Skin of body (tissue), 2 donors: ENCODE measurements around the gene GORASP1. TPM values are rescaled to one million over a fixed set of nuclear protein-coding genes. Genes with fewer than 3 reads are reported as not detected.

Experiments used
- DNase-seq: peaks from one replicate; lab custom pipeline; 2025; lab: John Stamatoyannopoulos, UW
- total RNA-seq: library from RNA; depleted of rRNA; stranded (reverse); fragments of >200 nt; gene quantifications from one replicate; pipeline ENCODE4 v1.2.3, GENCODE V29; 2014

GORASP1 gene
- total RNA-seq, 1 donor from 2014 or later, result 29.9 TPM

DNA sequence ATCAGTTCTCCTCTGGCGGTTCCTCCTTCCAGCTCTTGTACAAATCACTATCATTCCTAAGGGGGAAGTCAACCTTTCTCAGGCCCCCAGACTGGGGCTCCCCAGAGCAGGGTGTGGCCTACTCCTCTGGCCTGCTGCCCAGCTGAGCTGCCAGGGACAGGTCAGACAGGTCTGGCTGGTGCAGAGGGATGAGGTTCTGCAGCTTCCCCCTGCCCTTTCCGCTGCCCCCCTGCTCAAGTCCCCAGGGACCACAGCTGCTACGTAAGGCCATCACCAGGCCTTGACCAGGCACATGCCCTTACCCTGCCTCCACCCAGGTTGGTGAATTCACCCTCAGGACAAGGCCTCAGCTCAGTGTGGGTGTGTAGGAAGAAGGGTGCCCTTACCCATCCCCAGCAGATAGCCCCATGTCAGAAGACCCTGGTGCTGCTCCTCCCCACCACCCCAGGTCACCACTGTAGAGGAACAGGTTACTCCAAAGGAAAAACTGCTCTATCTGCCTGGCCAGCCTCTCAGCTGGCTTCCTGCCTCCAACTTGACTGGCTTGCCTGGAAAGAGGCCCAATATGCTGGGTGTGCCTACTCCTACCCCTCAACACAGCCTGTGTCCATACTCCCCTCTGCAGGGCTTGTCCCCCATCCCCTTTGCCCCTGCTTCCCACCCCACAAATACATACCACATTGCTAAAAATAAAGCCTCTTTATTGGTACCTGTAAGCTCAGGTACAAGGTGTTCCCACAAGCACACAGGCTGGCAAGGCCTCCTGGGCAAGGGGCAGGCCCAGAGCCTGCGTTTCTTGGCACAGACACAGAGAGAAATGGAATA is 34.0 kb upstream of the GORASP1 start:
- DNase-seq, result peak; percentile 6

DNA sequence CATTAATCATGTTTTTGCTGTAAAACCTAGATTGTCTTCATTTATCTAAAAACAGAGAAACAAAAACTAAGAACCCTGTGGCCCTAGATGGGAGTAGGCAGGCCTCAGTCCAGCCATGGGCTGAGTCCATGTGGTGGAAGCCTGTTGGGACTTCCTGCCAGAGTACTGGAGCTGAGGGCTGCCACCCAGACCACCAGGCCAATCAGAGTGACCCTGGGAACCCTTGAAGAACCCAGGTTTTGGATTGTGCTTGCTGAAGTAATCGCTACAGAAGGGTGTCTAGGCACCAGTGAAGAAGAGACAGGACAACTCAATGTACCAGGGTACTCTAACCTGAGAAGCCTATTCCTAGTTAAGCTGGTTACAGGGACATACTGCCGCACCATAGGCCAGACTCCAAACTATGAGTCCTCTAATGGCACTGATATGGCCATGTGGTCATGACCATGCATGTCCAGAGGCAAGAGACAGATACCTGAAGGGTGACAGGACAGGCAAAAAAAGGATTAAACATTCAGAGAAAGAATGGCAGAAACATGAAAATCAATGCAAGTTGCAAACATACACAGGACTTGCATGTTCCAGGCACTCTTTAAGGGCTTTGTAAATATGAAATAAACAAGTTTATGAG is 33.0 kb upstream of the GORASP1 start:
- DNase-seq, result no peak

DNA sequence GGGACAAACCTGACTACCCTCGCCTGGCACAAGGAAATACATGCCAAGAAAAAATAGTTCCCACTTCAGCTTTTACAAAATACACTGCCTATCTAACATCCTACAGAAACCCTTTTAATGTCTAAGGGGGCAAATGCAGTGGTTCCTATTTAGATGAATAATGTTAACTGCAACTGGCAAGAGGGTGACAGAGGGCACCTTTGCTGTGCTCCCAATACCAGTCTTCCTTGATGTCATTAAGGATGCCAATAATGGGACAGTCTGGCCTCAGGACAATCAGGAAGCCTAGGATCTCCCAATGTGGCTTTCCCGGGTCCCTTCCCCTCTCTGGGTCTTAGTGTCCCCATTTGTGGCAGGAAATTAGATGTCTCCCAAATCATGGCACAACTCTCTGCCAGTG is 32.0 kb upstream of the GORASP1 start:
- DNase-seq, result no peak

DNA sequence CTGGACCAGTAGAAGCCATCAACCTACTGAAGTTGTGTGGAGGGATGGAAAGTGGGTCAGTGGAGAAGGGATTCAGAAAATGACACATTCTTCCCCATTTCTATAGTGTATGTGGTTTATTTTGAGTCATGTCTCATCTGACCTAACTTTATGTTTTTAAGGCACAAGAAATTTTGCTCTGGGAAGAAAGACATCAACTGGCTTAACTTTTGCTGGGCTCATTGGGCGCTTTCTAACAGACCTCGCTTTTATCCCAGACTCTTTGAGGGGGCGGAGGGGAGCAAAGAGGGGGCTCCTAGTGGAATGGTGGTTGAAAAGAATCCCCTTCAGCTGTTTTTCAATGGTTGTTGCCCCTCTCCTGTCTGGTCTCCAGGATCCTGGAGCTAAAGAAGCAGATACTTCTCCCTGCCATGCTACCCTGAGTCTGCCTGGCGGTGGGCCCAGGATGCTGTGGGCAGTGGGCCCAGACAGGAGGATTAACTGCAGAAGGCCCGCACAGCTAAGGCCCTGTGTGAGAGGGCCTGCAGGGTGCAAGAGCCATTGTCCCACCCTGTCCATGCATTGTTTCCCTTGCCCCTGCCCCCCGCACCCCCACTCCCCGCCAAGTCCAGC is 31.5 kb upstream of the GORASP1 start:
- no peak for DNase-seq

DNA sequence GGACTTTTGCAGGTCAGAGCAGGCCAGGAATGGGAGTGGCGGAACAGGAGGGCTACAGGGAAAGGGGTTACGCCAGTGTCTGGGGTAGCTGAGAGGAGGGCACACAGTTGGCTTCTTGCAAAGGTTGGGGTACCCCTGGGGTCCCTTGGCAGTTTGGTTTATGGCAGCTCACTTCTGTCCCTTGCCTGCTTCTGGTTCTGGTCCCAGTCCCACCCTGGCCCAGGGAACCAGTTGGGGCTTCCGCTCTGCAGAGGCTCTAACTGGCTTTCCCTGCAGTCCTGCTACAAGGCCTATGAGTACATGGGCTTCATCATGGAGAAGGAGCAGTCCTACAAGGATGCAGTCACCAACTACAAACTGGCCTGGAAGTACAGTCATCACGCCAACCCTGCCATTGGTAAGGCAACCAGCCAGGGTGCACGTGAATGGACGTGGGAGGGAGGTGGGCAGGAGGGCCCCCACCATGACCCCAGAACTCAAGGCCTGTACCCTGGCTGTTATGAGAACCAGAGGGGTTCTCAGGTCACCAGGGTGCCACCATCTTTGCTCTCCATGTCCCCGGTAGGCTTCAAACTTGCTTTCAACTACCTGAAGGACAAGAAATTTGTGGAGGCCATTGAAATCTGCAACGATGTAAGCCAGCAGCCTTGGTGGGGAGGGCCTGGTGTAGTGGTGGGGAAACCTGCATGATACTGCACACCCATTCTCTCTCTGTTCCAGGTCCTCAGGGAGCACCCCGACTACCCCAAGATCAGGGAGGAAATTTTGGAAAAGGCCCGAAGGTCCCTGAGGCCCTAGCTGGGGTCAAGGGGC is 30.8 kb upstream of the GORASP1 start:
- DNase-seq, result no peak

DNA sequence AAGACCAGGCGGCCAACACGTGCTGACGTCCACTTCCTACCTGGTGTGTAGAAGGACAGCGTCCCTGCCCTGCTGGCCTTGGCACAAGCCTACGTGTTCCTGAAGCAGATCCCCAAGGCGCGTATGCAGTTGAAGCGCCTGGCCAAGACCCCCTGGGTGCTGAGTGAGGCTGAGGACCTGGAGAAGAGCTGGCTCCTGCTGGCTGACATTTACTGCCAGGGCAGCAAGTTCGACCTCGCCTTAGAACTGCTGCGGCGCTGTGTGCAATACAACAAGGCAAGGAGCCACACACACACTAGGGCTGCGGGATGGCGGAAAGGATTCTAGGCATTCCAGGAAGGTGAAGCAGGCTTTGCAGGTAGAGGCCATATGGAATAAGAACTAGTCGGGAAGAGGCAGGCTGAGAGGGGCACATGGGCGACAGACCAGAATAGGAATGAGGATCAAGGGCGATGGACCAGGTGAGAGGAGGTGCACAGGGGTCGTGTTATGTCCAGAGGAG is 30.1 kb upstream of the GORASP1 start:
- no peak for DNase-seq

DNA sequence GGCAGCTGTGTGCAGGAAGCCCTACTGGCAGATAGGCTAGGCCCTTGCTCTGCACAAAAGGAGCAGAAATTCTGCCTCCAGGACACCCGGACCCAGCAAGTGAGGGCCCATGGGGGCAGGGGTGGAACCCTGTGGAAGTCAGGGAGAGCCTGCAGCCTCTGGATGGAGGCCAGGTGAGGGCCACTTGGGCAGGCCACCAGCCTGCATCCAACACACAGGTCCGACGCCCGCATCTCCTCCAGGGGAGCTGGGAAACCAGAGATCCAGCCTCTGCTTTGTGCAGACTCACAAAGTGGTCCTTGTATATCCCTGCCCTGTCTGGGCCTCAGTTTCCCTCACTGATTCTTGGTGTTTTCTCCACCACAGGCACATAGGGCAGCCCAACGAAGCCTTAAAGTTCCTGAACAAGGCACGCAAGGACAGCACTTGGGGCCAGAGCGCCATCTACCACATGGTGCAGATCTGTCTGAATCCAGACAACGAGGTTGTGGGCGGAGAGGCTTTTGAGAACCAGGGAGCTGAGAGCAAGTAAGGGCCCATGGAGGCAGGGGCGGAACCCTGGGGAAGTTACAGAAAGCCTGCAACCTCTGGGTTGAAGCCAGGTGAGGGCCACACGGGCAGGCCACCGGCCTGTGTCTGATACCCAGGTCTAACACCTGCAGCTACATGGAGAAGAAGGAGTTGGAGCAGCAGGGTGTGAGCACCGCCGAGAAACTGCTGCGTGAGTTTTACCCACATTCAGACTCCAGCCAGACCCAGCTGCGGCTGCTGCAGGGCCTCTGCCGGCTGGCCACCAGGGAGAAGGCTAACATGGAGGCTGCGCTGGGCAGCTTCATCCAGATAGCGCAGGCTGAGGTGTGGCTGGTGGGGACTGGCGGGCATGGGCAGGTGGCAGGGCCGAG is 29.4 kb upstream of the GORASP1 start:
- DNase-seq, result no peak

DNA sequence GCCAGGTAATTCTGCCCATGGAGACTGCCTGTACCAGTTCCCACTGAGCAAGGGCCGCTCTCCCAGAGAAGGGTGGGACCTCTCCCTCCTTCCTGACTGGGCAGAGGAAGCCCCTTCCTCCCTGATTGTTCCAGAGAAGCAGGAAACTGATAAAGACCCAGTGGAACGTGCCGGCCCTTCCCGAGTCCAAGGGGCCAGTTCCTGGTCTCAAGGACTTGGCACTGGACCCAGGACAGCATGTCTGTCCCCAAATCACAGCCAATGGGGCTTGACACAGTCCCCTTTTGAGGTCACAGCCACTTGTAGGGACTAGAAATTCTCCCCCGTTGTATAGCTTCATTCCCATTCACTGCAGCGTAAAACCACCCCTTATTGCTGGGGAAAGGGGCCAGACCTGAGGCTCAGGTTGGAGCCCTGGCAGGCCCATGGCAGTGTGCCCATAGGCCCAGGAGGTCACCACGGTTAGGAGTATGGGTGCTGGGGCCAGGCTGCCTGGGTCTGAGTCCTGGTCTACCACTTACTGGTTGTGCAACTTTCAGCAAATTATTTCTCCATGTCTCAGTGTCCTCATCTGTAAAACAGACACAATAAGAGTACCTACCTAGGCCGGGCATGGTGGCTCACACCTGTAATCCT is 27.9 kb upstream of the GORASP1 start:
- no peak for DNase-seq

DNA sequence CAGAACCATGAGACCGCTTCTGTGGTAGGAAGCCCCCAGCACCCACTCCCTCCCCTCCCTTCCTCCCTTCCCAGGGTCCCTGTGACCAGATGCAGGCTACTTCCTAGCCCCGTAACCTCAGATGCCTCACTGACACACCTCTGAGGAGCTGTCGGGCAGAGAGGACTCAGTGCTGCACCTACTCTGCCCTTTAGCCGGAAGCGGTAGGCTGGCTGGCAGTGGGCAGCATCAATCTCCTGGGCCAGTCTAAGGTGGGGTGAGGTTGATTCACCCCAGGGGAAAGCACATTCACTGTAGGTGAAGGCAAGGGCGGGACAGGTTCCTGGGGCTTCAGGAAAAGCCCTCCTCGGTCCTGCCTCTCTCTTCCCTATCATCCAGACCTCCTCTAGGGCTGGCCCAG is 26.9 kb upstream of the GORASP1 start:
- DNase-seq, result no peak

DNA sequence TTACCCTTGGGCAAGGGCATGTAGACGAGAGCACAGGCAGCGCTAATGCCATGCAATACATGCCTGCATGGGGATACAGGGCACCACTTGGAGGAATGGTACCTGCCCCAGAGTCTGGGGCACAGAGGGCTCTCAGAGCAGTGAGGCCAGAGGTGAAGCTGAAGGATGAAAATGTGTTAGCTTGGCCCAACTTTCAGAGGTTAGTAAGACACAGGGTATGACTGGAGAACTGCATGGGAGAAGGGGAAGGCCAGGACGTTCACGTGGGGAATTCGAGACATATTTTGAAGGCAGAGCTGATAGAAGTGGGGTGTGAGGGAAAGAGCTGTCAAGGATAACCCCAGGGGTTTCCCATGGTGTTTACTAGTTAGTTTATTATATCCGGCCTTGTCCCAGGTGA is 26.4 kb upstream of the GORASP1 start:
- DNase-seq, result no peak

DNA sequence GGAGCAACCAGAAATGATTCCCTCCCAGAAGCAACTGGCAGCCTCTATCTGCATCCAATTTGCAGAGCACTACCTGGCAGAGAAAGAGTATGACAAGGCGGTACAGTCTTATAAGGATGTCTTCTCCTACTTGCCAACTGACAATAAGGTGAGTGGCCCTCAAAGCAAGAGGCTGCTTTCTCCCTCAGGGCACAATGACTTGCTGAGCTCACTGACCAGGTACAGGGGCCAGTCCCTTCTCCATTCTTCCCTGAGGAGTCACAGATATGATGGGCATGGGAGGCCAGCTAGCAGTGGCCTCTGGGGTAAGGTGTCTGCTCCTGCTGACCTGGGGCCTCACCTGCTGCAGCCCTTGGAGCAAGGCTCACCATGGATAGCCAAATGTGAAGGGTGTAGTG is 25.7 kb upstream of the GORASP1 start:
- no peak for DNase-seq

DNA sequence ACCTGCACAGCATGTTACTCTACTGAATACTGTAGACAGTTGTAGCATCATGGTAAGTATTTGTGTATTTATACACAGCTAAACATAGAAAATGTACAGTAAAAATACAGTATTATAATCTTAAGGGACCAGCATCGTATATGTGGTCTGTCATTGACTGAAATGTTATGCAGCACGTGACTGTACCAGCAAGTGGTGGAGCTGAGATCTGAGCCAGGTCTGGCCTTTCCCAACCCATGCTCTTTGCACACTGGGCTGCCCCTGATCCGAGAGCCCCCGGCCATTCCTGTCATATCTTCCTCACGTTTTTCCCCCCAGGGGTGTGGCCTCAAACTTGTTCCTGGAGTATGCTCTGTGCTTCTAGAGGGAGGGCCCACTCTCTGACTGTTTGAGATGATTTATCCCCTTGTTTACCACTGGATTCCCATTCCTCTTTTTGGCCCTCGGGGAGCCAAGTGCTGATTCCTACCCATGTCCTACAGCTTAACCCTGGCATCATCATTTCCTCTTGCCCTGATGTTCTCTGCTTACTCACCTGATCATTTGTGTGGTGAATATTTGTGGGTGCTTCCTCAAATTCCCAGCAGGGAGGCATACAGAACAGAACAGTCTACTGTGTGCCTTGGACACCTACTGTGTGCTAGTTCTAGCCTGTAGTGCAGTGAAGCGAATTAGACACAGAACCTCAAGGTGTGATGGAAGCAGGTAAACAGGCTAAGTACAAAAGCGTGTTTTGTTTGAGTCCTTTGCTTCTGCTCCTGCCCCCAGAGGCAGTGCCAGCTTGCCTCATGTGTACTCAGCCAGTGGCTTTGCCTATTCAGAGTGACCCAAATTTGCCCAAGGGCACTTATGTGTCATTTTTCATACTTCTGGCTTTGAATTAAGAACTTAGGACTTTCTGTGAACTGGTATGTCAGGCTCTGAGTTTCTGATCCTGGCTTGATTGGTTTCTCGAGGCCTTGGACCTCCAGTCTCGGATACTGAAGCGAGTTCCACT is 25.0 kb upstream of the GORASP1 start:
- DNase-seq, result no peak

DNA sequence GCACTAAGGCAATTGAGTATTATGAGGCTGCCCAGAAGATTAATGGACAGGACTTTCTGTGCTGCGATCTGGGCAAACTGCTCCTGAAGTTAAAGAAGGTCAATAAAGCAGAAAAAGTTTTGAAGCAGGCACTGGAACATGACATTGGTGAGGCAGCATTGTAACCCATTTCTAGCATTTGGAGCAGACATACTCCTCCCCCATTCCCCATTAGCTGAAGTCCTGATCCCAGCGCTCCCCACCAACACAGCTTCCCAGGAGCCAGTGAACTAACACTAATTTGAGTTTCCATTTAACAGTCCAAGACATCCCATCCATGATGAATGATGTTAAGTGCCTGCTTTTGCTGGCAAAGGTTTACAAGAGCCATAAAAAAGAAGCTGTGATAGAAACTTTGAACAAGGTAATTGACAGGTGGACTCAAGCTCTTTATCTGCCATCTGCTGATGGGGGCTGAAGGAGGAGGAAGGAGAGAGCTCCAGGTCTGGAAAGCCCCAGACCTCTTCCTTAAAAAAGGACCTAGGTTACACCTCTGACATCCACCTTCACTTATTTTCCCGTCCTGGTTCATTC is 23.4 kb upstream of the GORASP1 start:
- no peak for DNase-seq

DNA sequence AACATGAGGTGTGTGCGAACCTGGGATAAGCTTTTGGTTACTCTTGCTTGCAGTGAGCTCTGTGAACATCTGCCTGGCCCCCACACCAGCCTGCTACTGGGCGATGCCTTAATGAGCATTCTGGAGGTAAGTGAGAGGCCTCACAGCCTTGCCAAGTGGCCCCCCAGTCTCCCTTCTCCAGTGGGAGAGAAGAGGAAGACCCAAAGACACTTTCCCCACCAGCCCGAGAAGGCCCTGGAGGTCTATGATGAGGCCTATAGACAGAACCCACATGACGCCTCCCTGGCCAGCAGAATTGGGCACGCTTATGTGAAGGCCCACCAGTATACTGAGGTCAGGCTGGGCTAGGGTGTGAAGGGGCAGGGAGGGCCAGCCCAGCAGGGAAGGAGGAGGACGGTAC is 22.6 kb upstream of the GORASP1 start:
- DNase-seq, result no peak

DNA sequence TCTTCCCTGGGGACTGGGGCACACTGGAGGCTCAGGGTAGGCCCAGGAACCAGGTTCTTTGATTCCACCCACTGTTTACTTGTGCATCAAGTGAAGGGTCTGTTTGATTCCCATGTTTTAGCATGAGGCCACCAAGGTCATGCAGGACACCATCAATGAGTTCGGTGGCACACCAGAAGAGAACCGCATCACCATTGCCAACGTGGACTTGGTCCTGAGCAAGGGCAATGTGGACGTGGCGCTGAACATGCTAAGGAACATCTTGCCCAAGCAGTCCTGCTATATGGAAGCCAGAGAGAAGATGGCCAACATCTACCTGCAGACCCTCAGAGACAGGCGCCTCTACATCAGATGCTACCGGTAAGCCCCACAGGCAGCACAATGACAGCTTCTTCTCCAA is 21.5 kb upstream of the GORASP1 start:
- DNase-seq, result no peak

DNA sequence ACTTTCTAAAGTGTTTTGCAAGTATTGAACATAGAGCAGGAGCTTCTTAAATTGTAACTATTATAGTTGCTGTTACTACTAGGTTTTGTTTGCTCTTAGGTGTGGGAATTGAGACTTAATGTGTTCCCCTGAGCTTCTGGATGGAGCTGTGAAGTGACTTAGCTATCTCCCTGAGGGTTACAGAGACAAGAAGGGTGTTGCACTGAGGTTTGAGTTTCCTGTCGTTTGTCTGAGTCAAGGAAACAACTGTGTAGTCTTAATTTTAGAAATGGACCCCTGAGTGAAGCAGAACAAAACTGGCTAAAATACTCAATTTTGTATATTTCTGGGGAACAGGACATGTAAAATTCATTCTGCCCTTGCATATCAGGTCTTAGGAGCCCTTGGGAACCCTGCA is 20.5 kb upstream of the GORASP1 start:
- no peak for DNase-seq

DNA sequence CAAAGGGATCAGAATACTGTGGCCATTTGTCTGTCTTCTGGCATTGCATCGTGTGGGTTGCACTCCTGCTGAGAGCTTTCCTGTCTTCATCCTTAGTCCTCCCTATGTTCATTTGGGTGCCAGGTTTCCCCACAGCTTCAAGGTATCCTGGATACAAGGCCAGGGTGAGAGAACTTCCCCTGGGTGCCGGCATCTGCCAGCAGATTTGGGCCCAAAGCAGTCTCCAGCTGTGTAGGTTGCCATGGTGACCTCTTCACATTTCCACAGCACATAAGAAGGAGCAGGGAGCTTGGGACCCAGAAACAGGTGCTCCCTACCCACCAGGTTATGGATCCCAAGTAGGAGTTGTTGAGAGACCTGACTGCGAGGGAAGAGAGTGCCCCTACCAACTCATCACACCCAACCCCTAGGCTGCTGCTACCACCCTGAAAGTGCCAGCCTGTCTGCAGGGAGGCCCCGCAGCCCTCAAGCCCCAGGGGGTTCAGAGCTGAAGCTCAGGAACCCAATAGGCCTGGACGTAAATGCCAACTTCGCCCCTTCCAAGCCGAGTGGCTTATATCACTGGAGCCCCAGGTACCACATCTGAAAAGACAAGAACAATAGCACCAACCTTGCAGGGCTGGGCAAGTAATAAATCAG is 20.0 kb upstream of the GORASP1 start:
- no peak for DNase-seq

DNA sequence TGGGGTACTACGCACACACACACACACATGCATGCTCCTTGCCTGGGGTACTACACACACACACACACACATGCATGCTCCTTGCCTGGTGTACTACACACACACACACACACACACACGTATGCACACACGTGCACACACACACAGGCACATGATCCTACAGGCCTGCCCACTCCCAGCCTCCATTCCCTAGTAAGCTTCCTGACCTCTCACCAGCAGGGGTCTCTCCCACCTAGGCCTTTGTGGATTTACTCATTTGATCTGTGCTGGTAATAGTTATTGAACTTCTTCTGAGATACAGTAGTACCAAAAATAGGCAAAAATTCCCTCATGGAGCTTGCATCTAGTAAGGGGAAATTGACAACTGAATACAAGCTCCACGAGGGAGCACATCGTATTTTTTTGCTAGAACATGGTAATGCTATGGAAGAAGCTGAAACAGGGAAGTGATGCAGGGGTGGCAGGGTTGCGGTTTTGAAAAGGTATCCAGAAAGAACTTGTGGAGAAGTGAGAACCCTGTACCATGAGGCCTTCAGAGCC is 19.2 kb upstream of the GORASP1 start:
- peak; percentile 38 for DNase-seq
